Neuronal stem cell (in vitro differentiated cells): Measurements from ENCODE around the gene EHD1.

Experiments
- DNase-seq: peaks from one replicate; pipeline ENCODE4 v3.0.0-alpha.2; 2013; ENCODE audit warnings: low spot score
- H2AFZ ChIP-seq: one replicate; pipeline ENCODE4 v1.6.1; 2013; ENCODE audit warnings: mild to moderate bottlenecking, low read length, inconsistent platforms
- H2AK5ac ChIP-seq: 2 replicates; pipeline ENCODE4 v1.6.1; 2013; ENCODE audit warnings: low read depth, mild to moderate bottlenecking, inconsistent platforms, low read length, moderate library complexity, mixed read lengths
- H2BK120ac ChIP-seq: 2 replicates; pipeline ENCODE4 v1.6.1; 2013; ENCODE audit warnings: low read depth, mild to moderate bottlenecking, inconsistent platforms, low read length, moderate library complexity, mixed read lengths
- H2BK12ac ChIP-seq: one replicate; pipeline ENCODE4 v1.6.1; 2013; ENCODE audit warnings: low read length, inconsistent platforms
- H2BK15ac ChIP-seq: 2 replicates; pipeline ENCODE4 v1.6.1; 2013; ENCODE audit warnings: mild to moderate bottlenecking, low read length, inconsistent platforms, mixed read lengths
- H2BK5ac ChIP-seq: one replicate; pipeline ENCODE4 v1.6.1; 2013; ENCODE audit warnings: inconsistent platforms, mild to moderate bottlenecking, low read length, moderate library complexity
- H3K14ac ChIP-seq: one replicate; pipeline ENCODE4 v1.6.1; 2013; ENCODE audit warnings: low read length, inconsistent platforms
- H3K18ac ChIP-seq: 2 replicates; pipeline ENCODE4 v1.6.1; 2013; ENCODE audit warnings: low read length, inconsistent platforms
- H3K23ac ChIP-seq: 2 replicates; pipeline ENCODE4 v1.6.1; 2013; ENCODE audit warnings: low read depth, mild to moderate bottlenecking, mixed read lengths, low read length, inconsistent platforms; ENCODE audit not compliant: poor library complexity
- H3K27ac ChIP-seq: replicated peaks from 3 replicates; pipeline ENCODE4 v1.5.1; 2013; ENCODE audit warnings: low read length, inconsistent platforms
- H3K27me3 ChIP-seq, 3 experiments: 2 replicates each; pipeline ENCODE4 v1.6.1; 2013; ENCODE audit warnings: low read length in 3 of 3, mild to moderate bottlenecking in 2 of 3, inconsistent platforms in 1 of 3, low read depth in 1 of 3, mixed read lengths in 1 of 3, moderate library complexity in 1 of 3; ENCODE audit not compliant: control insufficient read depth in 3 of 3, insufficient read depth in 3 of 3
- H3K36me3 ChIP-seq, 2 donors: replicated peaks in 1 of 2; 2 replicates each; pipeline ENCODE4 v1.6.1; 2013; ENCODE audit warnings: low read length in 2 of 2; ENCODE audit not compliant: control insufficient read depth in 2 of 2, insufficient read depth in 2 of 2
- H3K4ac ChIP-seq: 2 replicates; pipeline ENCODE4 v1.6.1; 2013; ENCODE audit warnings: inconsistent platforms, mild to moderate bottlenecking, low read length, moderate library complexity
- H3K4me1 ChIP-seq, 2 donors: 1 replicate in 1 of 2; 2 replicates in 1 of 2; pipeline ENCODE4 v1.6.1; 2013; ENCODE audit warnings: low read length in 2 of 2, low read depth in 1 of 2; ENCODE audit not compliant: control insufficient read depth in 2 of 2, insufficient read depth in 1 of 2
- H3K4me2 ChIP-seq: one replicate; pipeline ENCODE4 v1.6.1; 2013; ENCODE audit warnings: mild to moderate bottlenecking, low read length, inconsistent platforms; ENCODE audit not compliant: insufficient read depth, poor library complexity, severe bottlenecking
- H3K4me3 ChIP-seq, 2 donors: 2 replicates each; pipeline ENCODE4 v1.5.1; 2013; ENCODE audit warnings: low read length in 2 of 2, mild to moderate bottlenecking in 2 of 2, inconsistent platforms in 1 of 2, moderate library complexity in 1 of 2
- H3K79me1 ChIP-seq: one replicate; pipeline ENCODE4 v1.6.1; 2013; ENCODE audit warnings: low read depth, mild to moderate bottlenecking, inconsistent platforms, low read length, moderate library complexity
- H3K9ac ChIP-seq: one replicate; pipeline ENCODE4 v1.6.1; 2013; ENCODE audit warnings: mild to moderate bottlenecking, low read depth, low read length, inconsistent platforms; ENCODE audit not compliant: poor library complexity
- H3K9me3 ChIP-seq, 2 donors: replicated peaks in 1 of 2; 2 replicates each; pipeline versions ENCODE3 to v1.6.1; 2013; ENCODE audit warnings: low read length in 2 of 2, mild to moderate bottlenecking in 2 of 2, inconsistent platforms in 1 of 2, low read depth in 1 of 2, mixed read lengths in 1 of 2, moderate library complexity in 1 of 2; ENCODE audit not compliant: control insufficient read depth in 2 of 2, insufficient read depth in 1 of 2
- H4K8ac ChIP-seq: one replicate; pipeline ENCODE4 v1.6.1; 2013; ENCODE audit warnings: low read depth, mild to moderate bottlenecking, inconsistent platforms, low read length, moderate library complexity
- H4K91ac ChIP-seq: one replicate; pipeline ENCODE4 v1.6.1; 2013; ENCODE audit warnings: low read length, low read depth, mild to moderate bottlenecking, inconsistent platforms; ENCODE audit not compliant: poor library complexity
- WGBS, 2 donors: extraction: QIAGEN DNeasy Blood & Tissue Kit; methylation state at CpG; one replicate each; pipeline ENCODE4 v1.1.7; 2013; ENCODE audit warnings: missing lambda C conversion rate in 2 of 2, mixed read lengths in 1 of 2; ENCODE audit not compliant: insufficient read length in 2 of 2, insufficient replicate concordance in 1 of 2; ENCODE audit errors: extremely low coverage in 2 of 2; 5-methylcytosine and 5-hydroxymethylcytosine counted together

EHD1 gene

DNA sequence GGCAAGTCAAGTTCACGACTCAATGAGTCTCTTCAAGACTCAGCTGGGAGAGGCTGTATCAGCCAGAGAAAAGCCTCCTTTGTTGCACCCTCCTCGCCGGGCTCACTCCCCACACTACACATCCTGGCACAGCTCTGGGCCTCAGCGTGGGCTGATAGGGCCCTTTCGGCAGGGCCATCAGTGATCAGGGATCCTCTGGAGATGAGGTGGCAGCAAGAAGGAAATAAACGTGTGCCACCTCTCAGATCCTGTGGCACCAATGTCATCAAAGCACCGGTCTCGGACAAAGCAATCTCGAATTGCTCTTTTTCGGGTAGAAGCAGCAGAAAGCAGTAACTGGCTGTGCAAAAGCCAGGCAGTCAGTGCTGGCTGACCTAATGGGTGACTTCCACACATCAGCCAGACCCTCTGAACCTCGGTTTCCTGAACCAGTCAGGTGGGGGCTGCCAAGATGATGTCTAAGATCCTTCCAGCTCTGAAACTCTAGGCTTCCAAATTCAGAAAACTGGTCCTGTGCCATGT is 2.1 kb downstream of the EHD1 start:
- H4K91ac ChIP-seq: no peak overlapping the region
- H3K9ac ChIP-seq: no peak overlapping the region
- H3K18ac ChIP-seq: no peak overlapping the region
- peaks cover 22 to 41% of the 10 kb centered on the region in 2 donors for H3K4me1 ChIP-seq
- no peak overlapping the region for H3K23ac ChIP-seq
- no peak overlapping the region for H2AFZ ChIP-seq
- no peak overlapping the region for H3K4ac ChIP-seq
- no peak overlapping the region for H2BK5ac ChIP-seq
- H3K4me3 ChIP-seq: no peak overlapping the region
- H2AK5ac ChIP-seq: no peak overlapping the region
- H4K8ac ChIP-seq: no peak overlapping the region
- no peak overlapping the region for H2BK12ac ChIP-seq
- H3K27me3 ChIP-seq: no peaks in the 10 kb centered on the region
- H3K14ac ChIP-seq: no peak overlapping the region
- no peak for DNase-seq
- H2BK15ac ChIP-seq: no peak overlapping the region
- peak overlapping the region; percentile 91 for H3K4me2 ChIP-seq
- no CpG with 5 or more reads among the region's 11 CpGs for WGBS, 2 donors
- H3K9me3 ChIP-seq: peaks cover 0 to 4% of the 10 kb centered on the region in 2 donors
- H3K36me3 ChIP-seq: peaks cover 14 to 23% of the 10 kb centered on the region in 2 donors
- no peak overlapping the region for H2BK120ac ChIP-seq
- no peak overlapping the region for H3K27ac ChIP-seq
- H3K79me1 ChIP-seq: peaks cover 13% of the 10 kb centered on the region

DNA sequence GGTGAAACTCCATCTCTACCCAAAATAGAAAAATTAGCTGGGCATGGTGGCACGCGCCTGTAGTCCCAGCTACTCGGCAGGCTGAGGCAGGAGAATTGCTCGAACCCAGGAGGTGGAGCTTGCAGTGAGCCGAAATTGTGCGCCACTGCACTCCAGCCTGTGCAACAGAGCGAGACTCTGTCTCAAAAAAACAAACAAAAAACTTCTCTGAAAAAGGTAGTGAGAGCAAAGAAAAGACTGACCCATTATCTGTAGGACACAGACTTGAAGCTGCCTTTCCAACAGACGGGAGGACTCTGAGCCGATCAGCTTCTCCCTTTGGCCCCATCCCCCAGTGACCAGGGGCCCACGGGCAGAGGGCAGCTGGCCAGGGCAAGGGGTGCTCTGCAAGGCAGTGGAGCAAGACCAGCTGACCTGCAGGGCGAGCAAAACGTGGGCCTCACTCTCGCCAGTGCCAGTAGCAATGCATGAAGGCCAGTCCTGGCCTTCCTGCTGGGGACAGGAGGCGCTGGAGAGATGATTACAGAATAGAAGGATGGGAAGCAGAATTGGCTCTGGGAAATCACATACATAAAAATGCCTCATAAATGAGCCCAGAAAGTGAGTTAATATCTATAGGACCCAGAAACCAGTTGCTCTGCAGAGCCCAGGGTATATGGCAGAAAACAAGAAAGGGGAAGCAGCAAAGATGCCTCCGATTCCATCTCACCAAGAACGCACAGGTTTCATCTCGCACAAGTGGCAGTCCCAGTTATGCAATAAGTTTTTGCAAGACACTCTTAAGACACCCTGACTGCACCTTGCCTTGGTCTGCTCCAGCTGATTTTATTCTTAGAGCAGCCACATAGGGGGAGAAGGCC is 2.8 kb downstream of the EHD1 start:
- Histone ChIP-seq H3K27me3 (no peaks in the 10 kb centered on the region), H3K79me1 (peaks cover 13% of the 10 kb centered on the region), H3K9me3 (peaks cover 0 to 4% of the 10 kb centered on the region in 2 donors), H3K36me3 (peaks cover 14 to 23% of the 10 kb centered on the region in 2 donors), H3K4me2 (no peak overlapping the region), H2BK120ac (no peak overlapping the region), H3K18ac (no peak overlapping the region), H2BK5ac (no peak overlapping the region), H3K4me3 (peak overlapping the region in 1 of 2 donors; percentile 56), H3K9ac (peak overlapping the region; percentile 54), H3K23ac (no peak overlapping the region), H4K91ac (no peak overlapping the region), H2AK5ac (no peak overlapping the region), H3K4ac (no peak overlapping the region), H4K8ac (no peak overlapping the region), H3K27ac (no peak overlapping the region), H2AFZ (no peak overlapping the region), H2BK15ac (no peak overlapping the region), H3K14ac (no peak overlapping the region), H2BK12ac (no peak overlapping the region), H3K4me1 (peaks cover 26 to 47% of the 10 kb centered on the region in 2 donors)
- DNase-seq: no peak
- no CpG with 5 or more reads among the region's 17 CpGs for WGBS, 2 donors

DNA sequence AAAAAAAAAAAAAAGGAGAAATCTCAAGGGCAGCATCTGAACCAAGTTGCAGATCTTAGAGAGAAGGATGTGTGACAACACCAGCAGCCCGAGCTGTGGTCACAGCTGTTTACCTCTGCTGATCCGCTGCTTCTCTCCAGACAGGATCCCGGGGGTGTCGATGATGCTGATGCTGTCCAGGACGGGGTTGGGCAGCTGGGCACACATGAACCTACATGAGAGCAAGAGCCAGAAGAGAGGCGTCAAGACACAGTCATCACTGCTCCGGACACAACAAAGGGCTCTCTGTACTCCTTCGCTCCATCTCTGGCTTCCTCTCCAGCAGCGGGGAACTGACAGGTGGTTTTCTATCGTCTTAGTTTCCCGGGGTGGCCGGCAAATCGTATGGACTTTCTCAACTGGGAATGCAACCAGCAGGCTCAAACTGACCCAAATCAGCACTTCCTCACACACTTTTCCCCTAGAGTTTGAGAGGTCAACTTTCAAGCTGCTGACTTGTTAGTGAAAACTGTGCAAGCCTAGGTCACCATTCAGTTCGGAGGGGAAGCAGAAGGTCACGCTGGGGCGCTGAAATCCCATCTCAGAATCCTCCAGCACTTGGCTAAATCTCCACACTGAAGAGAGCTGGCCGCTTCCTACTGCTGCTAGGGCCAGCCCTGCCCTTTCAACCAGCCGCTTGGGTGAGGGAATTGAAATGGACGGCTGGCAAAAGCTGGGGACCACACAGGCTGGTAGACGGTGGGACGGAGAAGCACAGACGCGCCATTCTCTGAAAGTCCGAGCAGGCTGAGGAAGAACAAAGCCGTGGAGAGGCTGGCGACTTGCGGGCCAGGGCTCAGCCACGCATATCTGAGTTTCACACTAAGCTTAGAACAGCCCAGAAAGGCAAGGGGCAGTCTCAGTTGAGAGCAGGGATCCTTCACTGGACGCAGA is 3.8 kb downstream of the EHD1 start:
- Histone ChIP-seq H3K4me2 (no peak overlapping the region), H3K27me3 (no peaks in the 10 kb centered on the region), H4K8ac (no peak overlapping the region), H2BK15ac (no peak overlapping the region), H3K9me3 (peaks cover 0 to 4% of the 10 kb centered on the region in 2 donors), H2BK5ac (no peak overlapping the region), H2BK12ac (no peak overlapping the region), H3K36me3 (peaks cover 14 to 23% of the 10 kb centered on the region in 2 donors), H3K27ac (no peak overlapping the region), H2BK120ac (no peak overlapping the region), H3K4me3 (no peak overlapping the region), H4K91ac (no peak overlapping the region), H2AFZ (no peak overlapping the region), H2AK5ac (no peak overlapping the region), H3K4ac (no peak overlapping the region), H3K79me1 (peaks cover 13% of the 10 kb centered on the region), H3K18ac (no peak overlapping the region), H3K23ac (no peak overlapping the region), H3K14ac (no peak overlapping the region), H3K9ac (no peak overlapping the region), H3K4me1 (peaks cover 29 to 53% of the 10 kb centered on the region in 2 donors)
- WGBS, 2 donors: no CpG with 5 or more reads among the region's 29 CpGs
- DNase-seq: no peak
